ENCODE data around the gene RFPL1. TPM values are rescaled to one million over a fixed set of nuclear protein-coding genes. Genes with fewer than 3 reads are reported as not detected.
"Not testable (repeated sequence)": the region's sequence is repeated elsewhere in the genome, so short reads cannot be mapped to it uniquely, and the experiment has no call there.

The RFPL1 gene
- total RNA-seq, 2 donors from 2014 or later = not detected

DNA sequence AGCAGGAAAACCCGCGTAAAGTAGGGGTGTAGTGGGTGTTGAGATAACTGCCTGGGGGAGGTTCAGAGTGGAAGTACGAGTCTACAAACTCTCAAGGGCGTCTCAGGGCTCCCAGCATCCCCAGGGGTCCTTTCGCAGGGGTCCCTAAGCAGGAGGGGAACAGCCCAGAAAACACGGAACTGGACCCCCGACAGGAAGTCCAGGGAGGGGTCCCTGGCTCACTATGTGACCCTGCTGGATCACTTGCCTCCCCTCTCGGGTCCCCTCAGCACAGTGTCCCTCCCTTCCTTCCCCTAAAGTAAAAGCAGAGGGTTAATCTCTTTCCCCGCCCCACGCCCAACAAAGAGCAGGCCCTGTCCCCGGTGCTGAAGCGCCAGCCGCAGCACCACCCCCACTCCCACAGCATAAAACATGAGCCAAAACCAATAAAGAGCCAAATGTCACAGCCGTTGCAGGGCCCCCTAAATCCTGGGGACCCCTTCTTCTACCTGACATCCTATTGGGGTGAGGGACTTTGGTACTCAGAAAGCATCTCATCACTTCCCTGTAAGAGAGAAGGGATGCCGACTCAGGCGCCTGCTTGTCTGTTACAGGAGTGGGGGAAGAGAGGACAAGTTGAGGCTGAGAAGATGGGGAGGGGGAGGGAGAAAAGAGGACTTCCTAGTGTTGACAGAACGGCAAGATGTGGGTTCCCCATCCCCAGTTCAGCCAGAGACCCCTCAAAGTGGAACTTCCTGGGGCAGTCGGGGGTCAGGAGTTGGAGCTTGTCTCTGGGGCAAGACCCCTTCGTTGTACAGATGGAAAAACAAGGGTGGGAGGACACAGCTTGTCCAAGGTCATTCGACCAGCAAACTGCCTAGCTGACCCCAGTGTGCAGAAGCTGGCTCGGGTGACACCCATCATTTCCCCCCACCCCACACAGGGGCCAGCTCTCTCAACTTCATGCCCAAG is 40.2 kb downstream of the RFPL1 start:
- H3K4me3 Mint-ChIP-seq = no peak overlapping the region
- no peak for ATAC-seq (replicated peaks)

DNA sequence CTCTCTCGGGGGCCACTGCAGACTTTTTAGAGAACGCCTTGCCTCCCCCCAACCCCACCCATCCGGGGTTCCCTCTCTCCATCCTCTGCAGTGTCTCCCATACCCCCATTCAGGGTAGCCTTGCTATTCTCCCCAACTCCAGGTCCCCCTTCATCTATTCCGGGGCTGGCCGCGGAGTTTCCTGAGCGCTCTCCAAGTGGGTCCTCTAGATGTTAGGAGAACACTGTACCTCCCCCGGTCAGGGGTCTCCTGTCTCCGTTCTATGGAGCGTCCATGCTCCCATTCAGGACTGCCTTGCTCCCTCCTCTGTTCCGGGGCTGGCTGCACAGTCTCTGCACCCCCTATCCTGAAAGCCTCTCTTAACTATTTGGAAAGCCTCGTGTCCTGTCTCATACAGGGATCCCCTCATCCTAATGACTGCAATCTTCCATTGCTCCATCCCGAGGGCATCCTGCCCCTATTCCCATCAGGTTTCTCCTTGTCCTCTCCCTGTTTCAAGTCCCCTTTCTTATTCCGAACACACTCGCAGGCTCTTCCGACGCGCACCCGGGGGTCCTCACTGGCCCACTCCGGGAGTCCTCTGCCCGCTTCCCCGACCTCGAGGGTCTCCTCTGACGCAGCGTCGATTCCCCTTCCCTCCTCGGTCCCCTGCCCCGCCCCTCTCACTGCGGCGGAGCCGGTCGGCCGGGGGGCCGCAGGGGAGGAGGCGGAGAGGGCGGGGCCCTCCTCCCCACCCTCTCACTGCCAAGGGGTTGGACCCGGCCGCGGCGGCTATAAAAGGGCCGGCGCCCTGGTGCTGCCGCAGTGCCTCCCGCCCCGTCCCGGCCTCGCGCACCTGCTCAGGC is 41.3 kb downstream of the RFPL1 start, which contains the start of gene NEFH:
Gene NEFH, plus strand, starts transcription at position 802 of the 845 bp plus-strand sequence. CDS start 45 bp downstream, outside the sequence.
- Mint-ChIP-seq H3K4me1 (no peaks in the 10 kb centered on the region), H3K27me3 (peaks cover 39% of the 10 kb centered on the region), H3K36me3 (ENCODE audit: low read depth) (peaks cover 4% of the 10 kb centered on the region), H3K27ac (no peak within 1 kb of the TSS), H3K4me3 (peak within 1 kb of the TSS; percentile 62), H3K9me3 (no peaks in the 10 kb centered on the region)
- ATAC-seq (replicated peaks) = no peak

More for the DNA sequence above, 40.2 kb downstream of the RFPL1 start:
- no peak overlapping the region for H3K27ac Mint-ChIP-seq
- no peaks in the 10 kb centered on the region for H3K9me3 Mint-ChIP-seq
- peaks cover 4% of the 10 kb centered on the region for H3K36me3 Mint-ChIP-seq (ENCODE audit: low read depth)
- no peaks in the 10 kb centered on the region for H3K4me1 Mint-ChIP-seq
- peaks cover 39% of the 10 kb centered on the region for H3K27me3 Mint-ChIP-seq

DNA sequence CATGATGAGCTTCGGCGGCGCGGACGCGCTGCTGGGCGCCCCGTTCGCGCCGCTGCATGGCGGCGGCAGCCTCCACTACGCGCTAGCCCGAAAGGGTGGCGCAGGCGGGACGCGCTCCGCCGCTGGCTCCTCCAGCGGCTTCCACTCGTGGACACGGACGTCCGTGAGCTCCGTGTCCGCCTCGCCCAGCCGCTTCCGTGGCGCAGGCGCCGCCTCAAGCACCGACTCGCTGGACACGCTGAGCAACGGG is 41.8 kb downstream of the RFPL1 start:
- no peak for ATAC-seq (replicated peaks)
- peaks cover 39% of the 10 kb centered on the region for H3K27me3 Mint-ChIP-seq
- no peak overlapping the region for H3K27ac Mint-ChIP-seq
- H3K4me3 Mint-ChIP-seq = no peak overlapping the region
- H3K36me3 Mint-ChIP-seq (ENCODE audit: low read depth) = peaks cover 4% of the 10 kb centered on the region
- H3K9me3 Mint-ChIP-seq = no peaks in the 10 kb centered on the region
- H3K4me1 Mint-ChIP-seq = no peaks in the 10 kb centered on the region

DNA sequence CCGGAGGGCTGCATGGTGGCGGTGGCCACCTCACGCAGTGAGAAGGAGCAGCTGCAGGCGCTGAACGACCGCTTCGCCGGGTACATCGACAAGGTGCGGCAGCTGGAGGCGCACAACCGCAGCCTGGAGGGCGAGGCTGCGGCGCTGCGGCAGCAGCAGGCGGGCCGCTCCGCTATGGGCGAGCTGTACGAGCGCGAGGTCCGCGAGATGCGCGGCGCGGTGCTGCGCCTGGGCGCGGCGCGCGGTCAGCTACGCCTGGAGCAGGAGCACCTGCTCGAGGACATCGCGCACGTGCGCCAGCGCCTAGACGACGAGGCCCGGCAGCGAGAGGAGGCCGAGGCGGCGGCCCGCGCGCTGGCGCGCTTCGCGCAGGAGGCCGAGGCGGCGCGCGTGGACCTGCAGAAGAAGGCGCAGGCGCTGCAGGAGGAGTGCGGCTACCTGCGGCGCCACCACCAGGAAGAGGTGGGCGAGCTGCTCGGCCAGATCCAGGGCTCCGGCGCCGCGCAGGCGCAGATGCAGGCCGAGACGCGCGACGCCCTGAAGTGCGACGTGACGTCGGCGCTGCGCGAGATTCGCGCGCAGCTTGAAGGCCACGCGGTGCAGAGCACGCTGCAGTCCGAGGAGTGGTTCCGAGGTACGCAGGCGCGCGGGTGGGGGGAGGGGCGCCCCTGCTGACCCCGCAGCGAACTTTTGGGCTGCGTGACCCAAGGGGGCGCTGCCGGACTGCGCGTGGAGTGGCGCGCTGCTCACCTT is 42.3 kb downstream of the RFPL1 start:
- ATAC-seq (replicated peaks) = peak; percentile 62
- H3K27me3 Mint-ChIP-seq = peaks cover 37% of the 10 kb centered on the region
- no peaks in the 10 kb centered on the region for H3K9me3 Mint-ChIP-seq
- H3K4me1 Mint-ChIP-seq = no peaks in the 10 kb centered on the region
- peak overlapping the region; percentile 62 for H3K4me3 Mint-ChIP-seq
- peaks cover 4% of the 10 kb centered on the region for H3K36me3 Mint-ChIP-seq (ENCODE audit: low read depth)
- H3K27ac Mint-ChIP-seq = no peak overlapping the region

DNA sequence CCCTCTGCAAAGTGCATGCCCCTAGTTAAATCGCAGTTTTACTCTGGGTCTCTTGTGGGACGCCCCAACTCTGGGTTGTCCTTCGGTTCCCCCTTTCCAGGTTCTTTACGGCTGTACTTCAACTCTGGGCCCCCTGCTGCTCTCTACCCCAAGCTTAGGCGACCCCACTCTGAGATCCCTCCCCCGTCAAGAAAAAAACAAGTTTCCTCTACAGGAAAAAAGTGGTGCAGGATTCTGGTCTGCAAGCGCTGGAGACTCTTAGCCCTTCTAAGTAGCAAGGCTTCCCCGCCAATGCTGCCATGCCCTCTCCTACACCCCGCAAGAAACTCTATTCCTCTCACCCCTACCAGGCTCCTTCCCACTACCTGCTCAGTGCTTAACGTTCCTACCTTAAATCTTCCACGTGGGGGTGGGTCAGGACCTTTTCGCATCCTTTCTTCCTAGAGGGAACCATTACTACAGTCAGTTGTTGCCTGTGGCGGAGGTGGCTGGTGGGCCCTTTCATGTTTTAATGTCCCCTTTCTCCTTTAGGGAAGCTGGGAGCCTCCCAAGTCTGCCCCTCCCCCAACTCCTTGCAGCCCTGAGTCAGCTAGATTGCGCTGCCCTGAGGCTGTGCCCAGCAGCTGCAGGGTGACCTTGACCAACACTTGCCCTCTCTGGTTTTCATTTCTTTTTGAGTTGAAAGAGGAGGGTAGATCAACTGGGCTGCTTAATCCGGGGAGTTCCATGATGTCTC is 43.0 kb downstream of the RFPL1 start:
- Mint-ChIP-seq H3K9me3 (no peaks in the 10 kb centered on the region), H3K27ac (no peak overlapping the region), H3K4me3 (peak overlapping the region; percentile 62), H3K27me3 (peaks cover 31% of the 10 kb centered on the region), H3K36me3 (ENCODE audit: low read depth) (peaks cover 4% of the 10 kb centered on the region), H3K4me1 (no peaks in the 10 kb centered on the region)
- ATAC-seq (replicated peaks) = no peak

DNA sequence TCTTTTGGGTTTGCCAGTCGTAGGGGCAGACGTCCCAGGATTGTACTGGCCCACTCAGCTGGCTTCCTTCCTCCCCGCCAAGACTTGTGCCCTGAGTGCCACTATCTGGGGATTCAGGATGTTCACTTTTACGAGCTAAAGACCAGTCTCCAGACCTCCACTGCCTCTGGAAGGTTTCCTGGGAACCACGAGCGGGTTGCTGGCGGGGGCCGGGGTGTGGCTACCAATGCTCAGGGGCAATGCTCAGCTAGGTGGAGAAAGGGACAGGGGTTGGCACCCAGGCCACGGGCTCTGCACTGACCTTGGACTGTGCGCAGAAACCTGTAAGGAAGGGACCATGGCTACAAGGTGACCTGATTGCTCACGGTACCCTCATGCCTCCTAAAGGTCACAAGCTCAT is 43.9 kb downstream of the RFPL1 start:
- Mint-ChIP-seq H3K4me3 (peak overlapping the region; percentile 62), H3K36me3 (ENCODE audit: low read depth) (peaks cover 4% of the 10 kb centered on the region), H3K27me3 (peaks cover 29% of the 10 kb centered on the region), H3K27ac (no peak overlapping the region), H3K9me3 (no peaks in the 10 kb centered on the region), H3K4me1 (no peaks in the 10 kb centered on the region)
- no peak for ATAC-seq (replicated peaks)

DNA sequence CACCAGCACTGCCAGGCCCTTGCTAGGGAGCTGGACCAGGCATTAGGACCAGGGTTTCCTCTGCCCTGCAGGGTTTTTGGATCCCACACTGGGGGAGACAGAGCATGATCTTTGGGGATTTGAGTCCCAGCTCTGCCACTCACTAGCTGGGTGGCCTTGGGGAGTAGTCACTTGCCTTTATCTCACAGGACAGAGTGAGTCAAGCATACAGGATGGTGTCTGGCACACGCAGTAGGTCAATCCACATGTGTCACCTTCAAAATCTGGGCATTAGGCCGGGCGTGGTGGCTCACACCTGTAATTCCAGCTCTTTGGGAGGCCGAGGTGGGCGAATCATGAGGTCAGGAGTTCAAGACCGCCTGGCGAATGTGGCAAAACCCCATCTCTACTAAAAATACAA is 44.3 kb downstream of the RFPL1 start:
- no peak overlapping the region for H3K4me3 Mint-ChIP-seq
- H3K27me3 Mint-ChIP-seq = peaks cover 32% of the 10 kb centered on the region
- H3K36me3 Mint-ChIP-seq (ENCODE audit: low read depth) = peaks cover 4% of the 10 kb centered on the region
- H3K9me3 Mint-ChIP-seq = no peaks in the 10 kb centered on the region
- no peaks in the 10 kb centered on the region for H3K4me1 Mint-ChIP-seq
- no peak overlapping the region for H3K27ac Mint-ChIP-seq
- ATAC-seq (replicated peaks) = no peak

DNA sequence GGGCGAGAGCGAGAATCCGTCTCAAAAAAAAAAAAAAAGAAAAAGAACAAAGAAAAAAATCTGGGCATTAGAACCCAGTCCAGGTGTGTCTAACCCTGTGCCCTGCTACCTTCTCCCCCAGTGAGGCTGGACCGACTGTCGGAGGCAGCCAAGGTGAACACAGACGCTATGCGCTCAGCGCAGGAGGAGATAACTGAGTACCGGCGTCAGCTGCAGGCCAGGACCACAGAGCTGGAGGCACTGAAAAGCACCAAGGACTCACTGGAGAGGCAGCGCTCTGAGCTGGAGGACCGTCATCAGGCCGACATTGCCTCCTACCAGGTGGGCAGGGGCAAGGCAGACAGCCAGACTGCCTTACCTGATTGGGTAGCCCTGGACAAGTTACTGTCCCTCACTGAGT is 44.9 kb downstream of the RFPL1 start:
- no peak overlapping the region for H3K4me3 Mint-ChIP-seq
- no peaks in the 10 kb centered on the region for H3K4me1 Mint-ChIP-seq
- H3K27me3 Mint-ChIP-seq = peaks cover 29% of the 10 kb centered on the region
- ATAC-seq (replicated peaks) = no peak
- H3K27ac Mint-ChIP-seq = no peak overlapping the region
- no peaks in the 10 kb centered on the region for H3K9me3 Mint-ChIP-seq
- H3K36me3 Mint-ChIP-seq (ENCODE audit: low read depth) = peaks cover 4% of the 10 kb centered on the region

DNA sequence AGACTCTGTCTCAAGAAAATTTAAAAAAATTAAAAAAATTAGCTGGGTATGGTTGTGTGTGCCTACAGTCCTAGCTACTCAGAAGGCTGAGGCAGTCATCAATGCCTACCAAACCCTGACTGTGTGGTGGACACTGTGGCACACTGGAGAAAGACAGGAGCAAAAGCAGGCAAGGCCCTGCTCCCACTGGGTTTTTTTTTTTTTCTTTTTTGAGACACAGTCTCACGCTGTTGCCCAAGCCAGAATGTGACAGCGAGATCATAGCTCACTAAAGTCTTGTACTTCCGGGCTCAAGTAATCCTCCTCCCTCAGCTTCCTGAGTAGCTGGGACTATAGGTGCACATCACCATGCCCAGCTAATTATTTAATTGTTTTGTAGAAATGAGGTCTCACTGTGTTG is 46.3 kb downstream of the RFPL1 start:
- no peak overlapping the region for H3K27ac Mint-ChIP-seq
- H3K4me3 Mint-ChIP-seq = no peak overlapping the region
- peaks cover 4% of the 10 kb centered on the region for H3K36me3 Mint-ChIP-seq (ENCODE audit: low read depth)
- peaks cover 15% of the 10 kb centered on the region for H3K27me3 Mint-ChIP-seq
- H3K9me3 Mint-ChIP-seq = no peaks in the 10 kb centered on the region
- no peaks in the 10 kb centered on the region for H3K4me1 Mint-ChIP-seq
- no peak for ATAC-seq (replicated peaks)

DNA sequence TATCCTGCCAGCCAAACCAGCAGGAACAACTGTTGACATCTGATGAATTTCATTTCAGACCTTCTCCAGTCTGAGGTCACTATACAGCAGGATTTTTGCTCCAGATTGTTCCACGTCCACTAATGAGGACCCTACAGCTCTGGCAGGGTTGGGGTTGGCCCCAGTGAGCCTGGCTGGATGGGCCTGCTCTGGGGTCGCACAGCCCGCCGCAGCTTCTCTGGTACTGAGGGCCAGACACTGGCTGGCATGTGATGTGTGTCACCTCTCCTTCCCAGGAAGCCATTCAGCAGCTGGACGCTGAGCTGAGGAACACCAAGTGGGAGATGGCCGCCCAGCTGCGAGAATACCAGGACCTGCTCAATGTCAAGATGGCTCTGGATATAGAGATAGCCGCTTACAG is 47.1 kb downstream of the RFPL1 start:
- Mint-ChIP-seq H3K27ac (no peak overlapping the region), H3K27me3 (peaks cover 13% of the 10 kb centered on the region), H3K9me3 (no peaks in the 10 kb centered on the region), H3K36me3 (ENCODE audit: low read depth) (peaks cover 4% of the 10 kb centered on the region), H3K4me3 (no peak overlapping the region), H3K4me1 (no peaks in the 10 kb centered on the region)
- ATAC-seq (replicated peaks) = no peak

DNA sequence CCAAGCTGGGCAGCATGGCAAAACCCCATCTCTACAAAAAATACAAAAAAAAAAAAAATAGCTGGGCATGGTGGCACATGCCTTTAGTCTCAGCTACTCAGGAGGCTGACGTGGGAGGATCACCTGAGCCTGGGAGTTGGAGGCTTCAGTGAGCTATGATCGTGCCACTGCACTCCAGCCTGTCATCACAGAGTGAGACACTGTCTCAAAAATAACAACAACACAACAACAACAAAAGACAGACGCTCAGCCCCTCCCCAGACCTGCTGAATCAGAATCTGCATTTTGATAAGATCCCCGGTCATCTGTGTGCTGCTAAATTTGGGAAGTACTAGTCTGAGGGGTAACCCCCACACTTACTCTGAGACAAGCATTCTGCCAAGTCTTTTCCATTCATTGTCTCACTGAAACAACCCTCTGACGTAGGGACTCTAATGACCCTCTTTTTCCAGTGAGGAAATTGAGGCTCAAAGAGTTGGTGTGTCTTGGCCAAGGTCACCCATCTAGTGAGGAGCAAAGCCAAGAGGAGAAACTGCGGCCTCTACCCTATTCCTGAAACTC is 49.1 kb downstream of the RFPL1 start:
- Mint-ChIP-seq H3K27me3 (peaks cover 3% of the 10 kb centered on the region), H3K4me3 (no peak overlapping the region), H3K4me1 (no peaks in the 10 kb centered on the region), H3K36me3 (ENCODE audit: low read depth) (no peaks in the 10 kb centered on the region), H3K9me3 (no peaks in the 10 kb centered on the region), H3K27ac (no peak overlapping the region)
- ATAC-seq (replicated peaks) = no peak

DNA sequence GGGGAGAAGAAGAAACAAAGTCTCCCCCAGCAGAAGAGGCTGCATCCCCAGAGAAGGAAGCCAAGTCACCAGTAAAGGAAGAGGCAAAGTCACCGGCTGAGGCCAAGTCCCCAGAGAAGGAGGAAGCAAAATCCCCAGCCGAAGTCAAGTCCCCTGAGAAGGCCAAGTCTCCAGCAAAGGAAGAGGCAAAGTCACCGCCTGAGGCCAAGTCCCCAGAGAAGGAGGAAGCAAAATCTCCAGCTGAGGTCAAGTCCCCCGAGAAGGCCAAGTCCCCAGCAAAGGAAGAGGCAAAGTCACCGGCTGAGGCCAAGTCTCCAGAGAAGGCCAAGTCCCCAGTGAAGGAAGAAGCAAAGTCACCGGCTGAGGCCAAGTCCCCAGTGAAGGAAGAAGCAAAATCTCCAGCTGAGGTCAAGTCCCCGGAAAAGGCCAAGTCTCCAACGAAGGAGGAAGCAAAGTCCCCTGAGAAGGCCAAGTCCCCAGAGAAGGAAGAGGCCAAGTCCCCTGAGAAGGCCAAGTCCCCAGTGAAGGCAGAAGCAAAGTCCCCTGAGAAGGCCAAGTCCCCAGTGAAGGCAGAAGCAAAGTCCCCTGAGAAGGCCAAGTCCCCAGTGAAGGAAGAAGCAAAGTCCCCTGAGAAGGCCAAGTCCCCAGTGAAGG is 50.9 kb downstream of the RFPL1 start:
- H3K9me3 Mint-ChIP-seq; H3K27me3 Mint-ChIP-seq; ATAC-seq (replicated peaks); H3K27ac Mint-ChIP-seq; H3K4me3 Mint-ChIP-seq; H3K36me3 Mint-ChIP-seq (ENCODE audit: low read depth); H3K4me1 Mint-ChIP-seq: not testable (repeated sequence)

DNA sequence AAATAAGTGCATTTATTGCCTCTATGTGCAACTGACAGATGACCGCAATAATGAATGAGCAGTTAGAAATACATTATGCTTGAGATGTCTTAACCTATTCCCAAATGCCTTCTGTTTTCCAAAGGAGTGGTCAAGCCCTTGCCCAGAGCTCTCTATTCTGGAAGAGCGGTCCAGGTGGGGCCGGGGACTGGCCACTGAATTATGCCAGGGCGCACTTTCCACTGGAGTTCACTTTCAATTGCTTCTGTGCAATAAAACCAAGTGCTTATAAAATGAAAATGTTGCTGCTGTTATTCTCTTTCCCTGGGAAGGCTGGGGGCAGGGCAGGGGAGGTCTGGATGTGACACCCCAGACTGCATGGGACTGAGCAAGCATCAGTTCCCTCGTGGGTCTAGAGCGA is 52.6 kb downstream of the RFPL1 start:
- no peaks in the 10 kb centered on the region for H3K36me3 Mint-ChIP-seq (ENCODE audit: low read depth)
- no peak for ATAC-seq (replicated peaks)

More for the DNA sequence above, 52.6 kb downstream of the RFPL1 start:
- H3K9me3 Mint-ChIP-seq = no peaks in the 10 kb centered on the region
- no peaks in the 10 kb centered on the region for H3K4me1 Mint-ChIP-seq
- H3K4me3 Mint-ChIP-seq = no peak overlapping the region
- no peak overlapping the region for H3K27ac Mint-ChIP-seq
- peaks cover 3% of the 10 kb centered on the region for H3K27me3 Mint-ChIP-seq

Data from activated T-helper 17 cell treated with anti-CD3 and anti-CD28 coated beads, Interleukin-2, amount 50 U/mL, for 72 hours (primary cell).